Common myeloid progenitor, CD34-positive (primary cell): Measurements from ENCODE around the gene KCNC1.

ENCODE experiments used
- CTCF ChIA-PET: fragments of 350-600 bp; sonication (Branson Sonifier 250); formaldehyde crosslinking; loops from one replicate; lab custom pipeline; 2021; ENCODE audit warnings: antibody characterized with exemption; lab: Charles Lee
- POLR2A ChIA-PET: fragments of 350-600 bp; sonication (Branson Sonifier 250); formaldehyde crosslinking; loops from one replicate; lab custom pipeline; 2021; ENCODE audit warnings: antibody characterized with exemption; lab: Charles Lee
- DNase-seq, 3 donors: peaks; one replicate each; pipeline versions ENCODE4 v3.0.0 to v3.0.0-alpha.2; 2013
- H3K27ac ChIP-seq, 2 experiments: 1 replicate in 1 of 2; 2 replicates in 1 of 2; pipeline ENCODE4 v1.7.0; 2013; ENCODE audit warnings: inconsistent platforms in 2 of 2, low read length in 2 of 2, mild to moderate bottlenecking in 2 of 2, low read depth in 1 of 2, moderate library complexity in 1 of 2; ENCODE audit not compliant: severe bottlenecking in 2 of 2, insufficient read depth in 1 of 2, poor library complexity in 1 of 2
- H3K27me3 ChIP-seq, 5 experiments: replicated peaks in 2 of 5; 1 replicate in 3 of 5; 2 replicates in 2 of 5; pipeline versions ENCODE4 v1.6.1 to v1.7.0; 2013; ENCODE audit warnings: low read length in 4 of 5, mild to moderate bottlenecking in 2 of 5, moderate library complexity in 2 of 5, inconsistent platforms in 1 of 5; ENCODE audit not compliant: insufficient read depth in 5 of 5, control insufficient read depth in 4 of 5
- H3K36me3 ChIP-seq, 4 experiments: 1 replicate in 2 of 4; 2 replicates in 2 of 4; pipeline versions ENCODE4 v1.6.1 to v1.7.0; 2013; ENCODE audit warnings: low read length in 3 of 4, control low read depth in 1 of 4, mild to moderate bottlenecking in 1 of 4; ENCODE audit not compliant: control insufficient read depth in 4 of 4, insufficient read depth in 4 of 4
- H3K4me1 ChIP-seq, 4 experiments: 1 replicate in 3 of 4; 2 replicates in 1 of 4; pipeline versions ENCODE4 v1.6.1 to v1.7.1; 2013; ENCODE audit warnings: low read length in 3 of 4, mild to moderate bottlenecking in 3 of 4, control low read depth in 1 of 4, inconsistent platforms in 1 of 4, moderate library complexity in 1 of 4; ENCODE audit not compliant: control insufficient read depth in 4 of 4, insufficient read depth in 4 of 4; ENCODE audit errors: control extremely low read depth in 1 of 4
- H3K4me3 ChIP-seq, 7 experiments: 1 replicate in 4 of 7; 2 replicates in 3 of 7; pipeline versions ENCODE4 v1.5.1 to v1.7.0; 2013; ENCODE audit warnings: mild to moderate bottlenecking in 7 of 7, low read length in 6 of 7, moderate library complexity in 6 of 7, inconsistent platforms in 2 of 7, low read depth in 2 of 7, control low read depth in 1 of 7; ENCODE audit not compliant: insufficient read depth in 4 of 7, control insufficient read depth in 1 of 7; ENCODE audit errors: extremely low read depth in 1 of 7
- H3K9me3 ChIP-seq, 5 experiments: 1 replicate in 4 of 5; 2 replicates in 1 of 5; pipeline versions ENCODE4 v1.6.1 to v1.7.1; 2013; ENCODE audit warnings: low read length in 4 of 5, mild to moderate bottlenecking in 2 of 5, inconsistent platforms in 1 of 5, low read depth in 1 of 5, moderate library complexity in 1 of 5; ENCODE audit not compliant: control insufficient read depth in 4 of 5, insufficient read depth in 2 of 5; ENCODE audit errors: control extremely low read depth in 1 of 5
- WGBS: methylation state at CpG from one replicate; pipeline ENCODE4 v1.1.5; 2013; ENCODE audit not compliant: insufficient coverage; 5-methylcytosine and 5-hydroxymethylcytosine counted together

The KCNC1 gene

DNA sequence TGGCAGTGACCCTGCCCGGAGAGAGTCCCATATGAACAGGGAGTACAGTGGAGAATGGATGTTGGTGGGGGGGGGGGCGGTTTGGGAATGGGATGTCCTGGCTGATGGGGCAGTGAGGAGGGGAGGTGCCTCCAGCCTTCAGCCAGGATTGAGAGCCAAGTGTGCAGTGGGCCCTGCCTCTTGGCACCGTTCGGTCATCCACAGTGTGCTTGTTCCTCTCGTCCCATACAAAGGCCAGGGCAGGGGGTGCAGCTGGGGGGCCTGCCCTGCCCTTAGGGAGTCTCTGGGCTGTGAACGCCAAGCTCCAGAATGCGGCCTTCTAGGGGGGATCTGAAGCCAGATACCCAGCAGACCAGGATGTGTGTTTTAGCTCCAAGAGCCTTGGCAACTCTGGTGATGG is 34.0 kb downstream of the KCNC1 start:
- DNase-seq = no peak
- H3K4me1 ChIP-seq = no peaks in the 10 kb centered on the region
- 95% methylated on average over 6 of the region's 7 CpGs for WGBS
- POLR2A ChIA-PET = no interaction called here
- no peaks in the 10 kb centered on the region for H3K9me3 ChIP-seq
- no peak overlapping the region for H3K4me3 ChIP-seq
- CTCF ChIA-PET = interaction anchor here (1.1 kb wide), 1 partner anchor 210 kb away, joined by 3 read pairs; no protein-coding TSS in a partner anchor
- H3K36me3 ChIP-seq = no peaks in the 10 kb centered on the region
- no peak overlapping the region for H3K27ac ChIP-seq
- H3K27me3 ChIP-seq = no peaks in the 10 kb centered on the region

DNA sequence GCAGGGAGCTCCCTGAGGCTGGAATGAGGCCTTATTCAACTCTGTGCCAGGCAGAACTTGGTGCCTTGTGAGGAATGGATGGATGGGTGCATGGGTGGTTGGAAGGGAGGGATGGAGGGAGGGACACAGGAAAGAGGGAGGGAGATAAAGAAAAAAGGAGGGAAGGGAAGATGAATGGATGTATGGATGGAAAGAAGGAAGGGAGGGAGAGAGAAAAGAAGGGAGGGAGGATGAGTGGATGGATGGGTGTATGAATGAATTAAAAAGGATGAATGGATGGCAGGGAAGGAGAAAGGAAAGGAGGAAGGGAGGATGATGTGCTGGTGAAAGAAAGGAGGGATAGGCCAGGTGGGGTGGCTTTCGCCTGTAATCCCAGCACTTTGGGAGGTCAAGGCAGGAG is 34.6 kb downstream of the KCNC1 start:
- no peaks in the 10 kb centered on the region for H3K36me3 ChIP-seq
- H3K27me3 ChIP-seq = no peaks in the 10 kb centered on the region
- 100% methylated on average over 1 of the region's 1 CpG for WGBS
- H3K4me1 ChIP-seq = no peaks in the 10 kb centered on the region
- no peak overlapping the region for H3K27ac ChIP-seq
- CTCF ChIA-PET = interaction anchor here (1.1 kb wide), 1 partner anchor 210 kb away, joined by 3 read pairs; no protein-coding TSS in a partner anchor
- DNase-seq = no peak
- no peaks in the 10 kb centered on the region for H3K9me3 ChIP-seq
- H3K4me3 ChIP-seq = no peak overlapping the region
- POLR2A ChIA-PET = no interaction called here

DNA sequence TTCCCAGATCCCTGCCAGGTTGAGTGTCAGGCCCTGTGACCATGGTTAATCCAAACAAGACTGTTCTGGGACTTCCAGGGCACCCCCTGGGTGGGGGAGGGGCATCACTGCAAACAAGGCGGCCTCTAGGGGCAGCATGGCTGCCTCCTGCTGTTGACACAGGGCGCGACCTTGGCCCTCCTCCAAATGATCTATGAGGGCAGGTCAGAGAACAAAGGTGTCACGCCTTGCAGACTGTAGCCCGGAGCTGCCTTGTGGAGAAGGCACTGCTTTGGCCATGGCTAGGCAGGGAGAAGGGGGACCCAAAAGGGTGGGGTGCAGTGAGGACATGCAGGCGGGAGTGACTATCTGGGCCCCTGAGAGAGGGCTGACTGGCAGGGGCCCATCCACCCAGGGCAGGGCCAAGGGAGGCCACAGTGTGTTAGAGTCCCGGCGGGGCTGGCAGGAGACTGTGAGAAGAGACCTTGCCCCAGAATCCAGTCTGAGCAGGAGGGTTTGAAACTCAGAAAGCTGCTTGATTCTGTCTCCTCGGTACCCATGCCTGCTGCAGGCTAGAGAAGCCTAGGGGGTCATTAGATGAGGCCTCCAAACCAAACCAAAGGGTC is 35.6 kb downstream of the KCNC1 start:
- Histone ChIP-seq H3K36me3 (no peaks in the 10 kb centered on the region), H3K27ac (no peak overlapping the region), H3K4me1 (no peaks in the 10 kb centered on the region), H3K4me3 (no peak overlapping the region), H3K27me3 (no peaks in the 10 kb centered on the region), H3K9me3 (no peaks in the 10 kb centered on the region)
- peak in 2 of 3 donors; percentile 3 to 5 for DNase-seq
- POLR2A ChIA-PET = no interaction called here
- WGBS = 91% methylated on average over 7 of the region's 9 CpGs
- CTCF ChIA-PET = interaction anchor here (1.7 kb wide), 1 partner anchor 9 kb away, joined by 4 read pairs; no protein-coding TSS in a partner anchor

- Histone ChIP-seq H3K36me3 (no peaks in the 10 kb centered on the region), H3K27ac (no peak overlapping the region), H3K4me1 (no peaks in the 10 kb centered on the region), H3K27me3 (no peaks in the 10 kb centered on the region), H3K4me3 (no peak overlapping the region), H3K9me3 (no peaks in the 10 kb centered on the region)
- ChIA-PET POLR2A (no interaction called here), CTCF (interaction anchor here (1.7 kb wide), 1 partner anchor 10 kb away, joined by 4 read pairs; no protein-coding TSS in a partner anchor)
- DNase-seq = no peak
These were observed 36.3 kb downstream of the KCNC1 start for GRCh38 chr11:17770917-17771316.

DNA sequence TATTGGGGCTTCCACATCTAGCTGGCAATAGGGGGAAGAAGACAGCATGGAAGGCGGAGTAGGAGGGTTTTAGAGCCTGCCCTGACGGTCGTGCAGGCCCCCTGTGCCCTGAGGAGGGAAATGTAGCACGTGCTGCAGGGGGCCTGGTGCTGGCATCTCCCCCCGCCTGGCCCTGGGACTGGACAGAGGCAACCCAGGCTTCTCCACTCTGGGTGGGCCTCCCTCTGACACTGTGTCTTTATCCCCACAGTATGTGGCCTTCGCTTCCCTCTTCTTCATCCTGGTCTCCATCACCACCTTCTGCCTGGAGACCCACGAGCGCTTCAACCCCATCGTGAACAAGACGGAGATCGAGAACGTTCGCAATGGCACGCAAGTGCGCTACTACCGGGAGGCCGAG is 36.8 kb downstream of the KCNC1 start:
- Histone ChIP-seq H3K4me3 (no peak overlapping the region), H3K9me3 (no peaks in the 10 kb centered on the region), H3K36me3 (no peaks in the 10 kb centered on the region), H3K4me1 (no peaks in the 10 kb centered on the region), H3K27me3 (no peaks in the 10 kb centered on the region), H3K27ac (no peak overlapping the region)
- CTCF ChIA-PET = interaction anchor here (1.7 kb wide), 1 partner anchor 11 kb away, joined by 4 read pairs; no protein-coding TSS in a partner anchor
- DNase-seq = no peak
- POLR2A ChIA-PET = no interaction called here
- 97% methylated on average over 12 of the region's 17 CpGs for WGBS

- no peaks in the 10 kb centered on the region for H3K4me1 ChIP-seq
- no peaks in the 10 kb centered on the region for H3K27me3 ChIP-seq
- no peak overlapping the region for H3K27ac ChIP-seq
- no peak for DNase-seq
- H3K4me3 ChIP-seq = no peak overlapping the region
- POLR2A ChIA-PET = no interaction called here
- CTCF ChIA-PET = no interaction called here
- no peaks in the 10 kb centered on the region for H3K9me3 ChIP-seq
- WGBS = 98% methylated on average over 34 of the region's 37 CpGs
- no peaks in the 10 kb centered on the region for H3K36me3 ChIP-seq
These were observed 37.3 kb downstream of the KCNC1 start for GRCh38 chr11:17771841-17772401.

GRCh38 chr11:17772704-17773600 is 38.4 kb downstream of the KCNC1 start:
- H3K4me3 ChIP-seq = no peak overlapping the region
- no peak for DNase-seq
- 94% methylated on average over 28 of the region's 31 CpGs for WGBS
- no peaks in the 10 kb centered on the region for H3K9me3 ChIP-seq
- H3K4me1 ChIP-seq = no peaks in the 10 kb centered on the region
- no peaks in the 10 kb centered on the region for H3K36me3 ChIP-seq
- CTCF ChIA-PET = no interaction called here
- no peak overlapping the region for H3K27ac ChIP-seq
- H3K27me3 ChIP-seq = no peaks in the 10 kb centered on the region
- POLR2A ChIA-PET = no interaction called here
